Mesothelial cell of epicardium (in vitro differentiated cells): ENCODE results near the gene HOMER3. TPM values are rescaled to one million over a fixed set of nuclear protein-coding genes. Genes with fewer than 3 reads are reported as not detected.

Experiments used
- DNase-seq, 2 experiments: peaks; one replicate each; pipeline ENCODE4 v3.0.0; 2021; ENCODE audit warnings: low spot score in 2 of 2; ENCODE audit not compliant: unreplicated experiment in 2 of 2
- H3K27ac Mint-ChIP-seq: 2 replicates; pipeline ENCODE4 v1.8.0; 2021; ENCODE audit warnings: mixed read lengths
- H3K27me3 Mint-ChIP-seq: 2 replicates; pipeline ENCODE4 v1.8.0; 2021; ENCODE audit warnings: low read depth, mixed read lengths
- H3K36me3 Mint-ChIP-seq: 2 replicates; pipeline ENCODE4 v1.8.0; 2021; ENCODE audit warnings: mixed read lengths
- H3K4me1 Mint-ChIP-seq: 2 replicates; pipeline ENCODE4 v1.8.0; 2021; ENCODE audit warnings: mixed read lengths
- H3K4me3 Mint-ChIP-seq: 2 replicates; pipeline ENCODE4 v1.8.0; 2021; ENCODE audit warnings: mild to moderate bottlenecking, moderate library complexity, mixed read lengths
- H3K9me3 Mint-ChIP-seq: 2 replicates; pipeline ENCODE4 v1.8.0; 2021; ENCODE audit warnings: mixed read lengths
- total RNA-seq: library from RNA; stranded (reverse); gene quantifications from 3 replicates; pipeline ENCODE4 v1.2.1, GENCODE V29; 2021
- TF ChIP-seq, protein P1 (sequence below): fragments of 200-600 bp; sonication (generic); IDR thresholded peaks from one replicate; pipeline ENCODE4 v1.5.0; 2021; ENCODE audit warnings: antibody characterized with exemption; ENCODE audit not compliant: unreplicated experiment

Gene HOMER3
- total RNA-seq, 1 donor from 2014 or later = 53.7 TPM

DNA sequence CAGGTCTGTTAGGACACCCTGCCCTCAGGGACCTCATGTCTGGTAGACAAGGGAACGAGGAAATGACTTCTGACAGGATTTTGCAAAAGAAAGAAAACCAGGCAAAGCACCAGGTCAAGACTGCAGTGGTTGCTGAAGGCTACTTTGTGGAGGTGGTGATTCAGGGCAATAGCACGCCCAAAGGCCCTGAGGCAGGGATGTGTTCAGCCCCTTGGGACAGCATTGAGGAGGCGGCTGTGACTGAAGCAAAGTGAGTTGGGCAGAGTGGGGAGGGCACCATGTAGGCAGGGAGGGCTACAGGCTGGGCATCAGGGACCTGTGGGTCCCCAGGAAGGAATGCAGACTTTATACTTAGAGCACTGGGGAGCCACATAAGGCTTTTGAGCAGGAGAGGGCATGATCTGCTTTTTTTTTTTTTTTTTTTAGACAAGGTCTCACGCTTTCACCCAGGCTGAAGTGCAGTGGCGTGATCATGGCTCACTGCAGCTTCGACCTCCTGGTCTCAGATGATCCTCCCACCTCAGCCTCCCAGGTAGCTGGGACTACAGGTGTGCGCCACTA is 10.8 kb upstream of the HOMER3 start:
- no peak overlapping the region for H3K4me3 Mint-ChIP-seq

DNA sequence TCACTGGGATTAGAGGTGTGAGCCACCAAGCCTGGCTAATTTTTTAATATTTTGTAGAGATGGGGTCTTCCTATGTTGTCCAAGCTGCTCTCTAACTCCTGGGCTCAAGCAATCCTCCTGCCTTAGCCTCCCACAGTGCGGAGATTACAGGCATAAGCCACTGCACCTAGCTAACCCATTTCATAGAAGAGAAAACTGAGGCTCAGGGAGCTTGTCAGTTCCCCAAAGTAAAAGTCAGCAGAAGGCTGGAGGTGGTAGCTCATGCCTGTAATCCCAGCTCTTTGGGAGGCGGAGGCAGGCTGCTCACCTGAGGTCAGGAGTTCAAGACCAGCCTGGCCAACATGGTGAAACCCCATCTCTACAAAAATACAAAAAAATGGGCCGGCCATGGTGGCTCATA is 8.8 kb upstream of the HOMER3 start:
- TF ChIP-seq, protein P1, sequence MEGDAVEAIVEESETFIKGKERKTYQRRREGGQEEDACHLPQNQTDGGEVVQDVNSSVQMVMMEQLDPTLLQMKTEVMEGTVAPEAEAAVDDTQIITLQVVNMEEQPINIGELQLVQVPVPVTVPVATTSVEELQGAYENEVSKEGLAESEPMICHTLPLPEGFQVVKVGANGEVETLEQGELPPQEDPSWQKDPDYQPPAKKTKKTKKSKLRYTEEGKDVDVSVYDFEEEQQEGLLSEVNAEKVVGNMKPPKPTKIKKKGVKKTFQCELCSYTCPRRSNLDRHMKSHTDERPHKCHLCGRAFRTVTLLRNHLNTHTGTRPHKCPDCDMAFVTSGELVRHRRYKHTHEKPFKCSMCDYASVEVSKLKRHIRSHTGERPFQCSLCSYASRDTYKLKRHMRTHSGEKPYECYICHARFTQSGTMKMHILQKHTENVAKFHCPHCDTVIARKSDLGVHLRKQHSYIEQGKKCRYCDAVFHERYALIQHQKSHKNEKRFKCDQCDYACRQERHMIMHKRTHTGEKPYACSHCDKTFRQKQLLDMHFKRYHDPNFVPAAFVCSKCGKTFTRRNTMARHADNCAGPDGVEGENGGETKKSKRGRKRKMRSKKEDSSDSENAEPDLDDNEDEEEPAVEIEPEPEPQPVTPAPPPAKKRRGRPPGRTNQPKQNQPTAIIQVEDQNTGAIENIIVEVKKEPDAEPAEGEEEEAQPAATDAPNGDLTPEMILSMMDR = no peak
- Mint-ChIP-seq H3K27me3 (peaks cover 1% of the 10 kb centered on the region), H3K27ac (no peak overlapping the region), H3K9me3 (peaks cover 1% of the 10 kb centered on the region), H3K4me3 (no peak overlapping the region), H3K36me3 (no peaks in the 10 kb centered on the region), H3K4me1 (no peaks in the 10 kb centered on the region)
- DNase-seq = no peak

More for the DNA sequence above, 10.8 kb upstream of the HOMER3 start:
- Mint-ChIP-seq H3K9me3 (peaks cover 4% of the 10 kb centered on the region), H3K27ac (no peak overlapping the region), H3K4me1 (no peaks in the 10 kb centered on the region), H3K36me3 (no peaks in the 10 kb centered on the region), H3K27me3 (peaks cover 1% of the 10 kb centered on the region)
- TF ChIP-seq, protein P1 = no peak
- no peak for DNase-seq

DNA sequence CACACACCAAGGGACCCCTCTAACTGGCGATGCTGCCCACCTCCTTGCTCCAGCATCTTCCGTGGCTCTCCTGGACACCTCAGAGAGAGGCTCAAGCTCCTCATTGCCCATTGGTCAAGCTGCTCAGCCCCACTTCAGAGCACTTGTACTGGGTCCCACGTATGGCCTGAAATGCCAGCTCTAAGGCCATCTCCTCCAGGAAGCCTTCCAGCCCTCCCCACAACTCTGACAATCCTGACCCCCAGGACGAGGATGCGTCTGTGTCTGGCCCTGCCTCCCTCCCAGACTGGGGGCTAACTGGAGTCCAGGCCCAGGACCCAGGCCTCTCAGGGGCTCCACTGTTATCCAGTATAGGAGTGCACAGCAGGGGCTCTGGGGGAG is 7.9 kb upstream of the HOMER3 start:
- TF ChIP-seq, protein P1 = no peak
- no peaks in the 10 kb centered on the region for H3K36me3 Mint-ChIP-seq
- no peaks in the 10 kb centered on the region for H3K4me1 Mint-ChIP-seq
- H3K4me3 Mint-ChIP-seq = no peak overlapping the region
- DNase-seq = no peak
- no peak overlapping the region for H3K27ac Mint-ChIP-seq
- H3K9me3 Mint-ChIP-seq = no peaks in the 10 kb centered on the region
- H3K27me3 Mint-ChIP-seq = peaks cover 1% of the 10 kb centered on the region

DNA sequence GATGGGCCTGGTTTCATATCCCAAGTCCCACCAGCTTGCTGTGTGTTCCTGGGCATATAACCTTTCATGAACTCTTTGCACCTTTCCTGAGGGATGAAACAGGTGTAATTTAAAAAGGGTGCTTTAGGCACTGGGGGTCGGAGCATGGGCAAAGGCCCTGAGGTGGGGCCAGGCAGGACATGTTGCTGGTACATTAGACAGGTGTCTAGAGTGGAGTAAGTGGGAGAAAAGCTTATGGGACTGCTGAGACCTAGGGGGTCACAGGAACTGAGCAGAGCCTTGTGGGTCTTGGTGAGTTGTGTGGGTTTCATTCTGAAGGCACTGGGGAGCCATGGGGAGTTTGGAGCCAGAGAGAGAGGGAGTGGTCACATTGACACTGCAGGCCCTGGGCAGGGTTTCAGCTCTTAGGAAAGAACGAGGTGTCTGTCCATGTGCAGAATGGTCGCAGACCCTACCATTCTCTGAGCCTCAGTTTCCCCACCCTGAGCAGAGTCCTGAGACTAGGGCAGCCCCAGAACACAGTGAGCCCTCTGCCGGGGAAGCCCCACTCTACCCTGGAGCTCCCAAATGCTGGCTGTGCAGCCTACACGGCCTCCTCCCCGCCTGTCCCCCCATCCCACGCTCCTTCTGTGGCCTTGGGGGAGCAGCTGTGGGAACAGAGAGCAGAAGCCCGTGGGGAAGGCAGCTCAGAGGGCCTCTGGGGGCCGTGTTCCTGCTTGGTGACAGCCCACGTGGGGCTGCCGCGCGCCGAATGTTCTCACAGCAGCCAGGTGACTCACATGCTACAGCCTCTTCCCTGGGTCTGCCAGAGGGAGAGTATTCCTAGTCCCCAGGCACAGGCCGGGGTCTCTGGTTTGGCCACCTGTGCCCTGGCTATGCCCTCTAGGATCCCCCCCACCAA is 7.3 kb upstream of the HOMER3 start:
- H3K27ac Mint-ChIP-seq = no peak overlapping the region

DNA sequence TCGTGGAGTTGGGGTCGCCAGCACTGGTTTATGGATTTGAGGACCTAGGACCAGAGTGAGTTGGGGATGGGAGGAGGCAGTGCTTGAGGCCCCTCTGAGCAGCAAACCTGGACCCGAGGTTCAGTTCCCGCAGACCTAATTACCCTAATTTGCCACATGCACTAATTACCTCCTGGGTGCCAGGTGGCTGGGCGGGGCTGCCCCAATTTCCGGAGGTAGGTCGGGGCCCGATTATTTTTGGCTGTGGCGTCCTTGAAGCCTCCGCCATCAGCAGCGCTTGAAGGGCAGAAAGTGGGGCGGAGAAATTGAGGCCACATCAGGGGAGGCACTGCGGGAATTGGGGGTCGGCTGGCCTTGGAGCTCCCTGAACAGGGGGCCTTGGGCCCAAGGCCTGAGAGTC is 5.9 kb upstream of the HOMER3 start:
- DNase-seq = no peak
- no peak overlapping the region for H3K4me3 Mint-ChIP-seq
- no peaks in the 10 kb centered on the region for H3K36me3 Mint-ChIP-seq
- no peaks in the 10 kb centered on the region for H3K9me3 Mint-ChIP-seq
- peaks cover 2% of the 10 kb centered on the region for H3K4me1 Mint-ChIP-seq
- peaks cover 1% of the 10 kb centered on the region for H3K27me3 Mint-ChIP-seq
- H3K27ac Mint-ChIP-seq = no peak overlapping the region
- TF ChIP-seq, protein P1 = no peak

More for the DNA sequence above, 7.3 kb upstream of the HOMER3 start:
- Mint-ChIP-seq H3K36me3 (no peaks in the 10 kb centered on the region), H3K27me3 (no peaks in the 10 kb centered on the region), H3K4me3 (no peak overlapping the region), H3K9me3 (no peaks in the 10 kb centered on the region), H3K4me1 (no peaks in the 10 kb centered on the region)
- TF ChIP-seq, protein P1 = no peak
- no peak for DNase-seq
